ENCODE measurements around the gene PLXDC1.

Gene PLXDC1

GRCh38 chr17:39094607-39095308 lies 56.7 kb downstream of the PLXDC1 start:
- no peak for DNase-seq

GRCh38 chr17:39092692-39093230 lies 58.7 kb downstream of the PLXDC1 start:
- no peak for DNase-seq

- DNase-seq = no peak
These were observed 60.4 kb downstream of the PLXDC1 start for GRCh38 chr17:39090908-39091665.

- DNase-seq = no peak
These were observed 61.0 kb downstream of the PLXDC1 start for GRCh38 chr17:39090400-39090799.

GRCh38 chr17:39084558-39084957 lies 66.9 kb downstream of the PLXDC1 start:
- no peak for DNase-seq

- no peak for DNase-seq
These were observed 68.2 kb downstream of the PLXDC1 start for GRCh38 chr17:39083270-39083669.

- no peak for DNase-seq
These were observed 69.0 kb downstream of the PLXDC1 start for GRCh38 chr17:39082482-39082881.

- DNase-seq = no peak
These were observed 69.6 kb downstream of the PLXDC1 start for GRCh38 chr17:39081851-39082250.

GRCh38 chr17:39080421-39081078 lies 70.9 kb downstream of the PLXDC1 start:
- DNase-seq = no peak

- DNase-seq = no peak
These were observed 71.6 kb downstream of the PLXDC1 start for GRCh38 chr17:39079836-39080235.

GRCh38 chr17:39077866-39078265 lies 73.6 kb downstream of the PLXDC1 start:
- no peak for DNase-seq

GRCh38 chr17:39077252-39077651 lies 74.2 kb downstream of the PLXDC1 start:
- no peak for DNase-seq

GRCh38 chr17:39074676-39075075 lies 76.8 kb downstream of the PLXDC1 start:
- DNase-seq = no peak

GRCh38 chr17:39073916-39074315 lies 77.5 kb downstream of the PLXDC1 start:
- no peak for DNase-seq

GRCh38 chr17:39073353-39073752 lies 78.1 kb downstream of the PLXDC1 start:
- no peak for DNase-seq

- DNase-seq = no peak
These were observed 79.9 kb downstream of the PLXDC1 start for GRCh38 chr17:39071573-39071972.

GRCh38 chr17:39069114-39069756 lies 82.2 kb downstream of the PLXDC1 start:
- peak; percentile 28 for DNase-seq

GRCh38 chr17:39064819-39065218 lies 86.6 kb downstream of the PLXDC1 start:
- no peak for DNase-seq

- peak; percentile 30 for DNase-seq
These were observed 87.1 kb downstream of the PLXDC1 start for GRCh38 chr17:39064374-39064773.

- no peak for DNase-seq
These were observed 87.8 kb downstream of the PLXDC1 start for GRCh38 chr17:39063681-39064069.

GRCh38 chr17:39062846-39063680 lies 88.4 kb downstream of the PLXDC1 start:
- DNase-seq = no peak

GRCh38 chr17:39058524-39058923 lies 92.9 kb downstream of the PLXDC1 start:
- DNase-seq = no peak
